Hematopoietic multipotent progenitor cell treated with erythropoietin and hydrocortisone succinate and interleukin-3 and kit ligand, for 15 days (in vitro differentiated cells): ENCODE data around the gene KLHL30.

Source experiments
- DNase-seq: peaks from one replicate; pipeline ENCODE4 v3.0.0-alpha.2; 2015; ENCODE audit warnings: low spot score

The KLHL30 gene

GRCh38 chr2:238183821-238184220 lies 45.4 kb downstream of the KLHL30 start:
- DNase-seq, result no peak

GRCh38 chr2:238187618-238188548 lies 49.4 kb downstream of the KLHL30 start:
- no peak for DNase-seq

GRCh38 chr2:238190445-238190844 lies 52.0 kb downstream of the KLHL30 start:
- DNase-seq, result no peak
